ENCODE data around the gene NSF.
"Not testable (repeated sequence)": the region's sequence is repeated elsewhere in the genome, so short reads cannot be mapped to it uniquely, and the experiment has no call there.

NSF gene

DNA sequence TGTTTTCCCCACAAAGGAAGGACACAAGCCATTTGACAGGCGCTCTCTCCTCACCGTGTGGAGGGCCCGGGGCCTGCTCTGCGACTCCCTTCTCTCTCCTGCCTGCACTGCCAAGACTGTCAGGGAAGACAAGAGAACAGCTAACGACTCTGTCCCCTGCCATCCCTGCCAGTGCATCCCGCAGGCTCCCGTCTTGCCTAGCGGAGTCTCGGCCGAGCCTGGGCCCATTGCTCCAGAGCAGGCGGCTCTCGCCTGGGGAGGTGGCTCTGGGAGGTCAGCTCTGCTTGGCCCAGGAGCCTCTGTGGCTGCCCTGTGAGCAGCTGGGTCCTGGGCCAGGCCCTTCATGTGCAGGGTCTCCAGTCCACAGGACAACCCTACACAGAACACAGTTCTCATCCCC is 175.0 kb downstream of the NSF start:
- TF ChIP-seq, protein P1, sequence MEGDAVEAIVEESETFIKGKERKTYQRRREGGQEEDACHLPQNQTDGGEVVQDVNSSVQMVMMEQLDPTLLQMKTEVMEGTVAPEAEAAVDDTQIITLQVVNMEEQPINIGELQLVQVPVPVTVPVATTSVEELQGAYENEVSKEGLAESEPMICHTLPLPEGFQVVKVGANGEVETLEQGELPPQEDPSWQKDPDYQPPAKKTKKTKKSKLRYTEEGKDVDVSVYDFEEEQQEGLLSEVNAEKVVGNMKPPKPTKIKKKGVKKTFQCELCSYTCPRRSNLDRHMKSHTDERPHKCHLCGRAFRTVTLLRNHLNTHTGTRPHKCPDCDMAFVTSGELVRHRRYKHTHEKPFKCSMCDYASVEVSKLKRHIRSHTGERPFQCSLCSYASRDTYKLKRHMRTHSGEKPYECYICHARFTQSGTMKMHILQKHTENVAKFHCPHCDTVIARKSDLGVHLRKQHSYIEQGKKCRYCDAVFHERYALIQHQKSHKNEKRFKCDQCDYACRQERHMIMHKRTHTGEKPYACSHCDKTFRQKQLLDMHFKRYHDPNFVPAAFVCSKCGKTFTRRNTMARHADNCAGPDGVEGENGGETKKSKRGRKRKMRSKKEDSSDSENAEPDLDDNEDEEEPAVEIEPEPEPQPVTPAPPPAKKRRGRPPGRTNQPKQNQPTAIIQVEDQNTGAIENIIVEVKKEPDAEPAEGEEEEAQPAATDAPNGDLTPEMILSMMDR (IDR thresholded peaks at IDR 0.05; ENCODE audit: borderline replicate concordance, control extremely low read depth, extremely low read depth, insufficient read depth, missing control alignments): no peak
- DNase-seq (ENCODE audit: low spot score): no peak
- in situ Hi-C loops (cut with MboI; ENCODE audit: low sequenced_read_pairs, unreplicated experiment): no loop called here

- TF ChIP-seq, protein P1 (IDR thresholded peaks at IDR 0.05; ENCODE audit: borderline replicate concordance, control extremely low read depth, extremely low read depth, insufficient read depth, missing control alignments): no peak
- in situ Hi-C loops (cut with MboI; ENCODE audit: low sequenced_read_pairs, unreplicated experiment): no loop called here
- DNase-seq (ENCODE audit: low spot score): no peak
Measured at GRCh38 chr17:46766493-46767491, 176.3 kb downstream of the NSF start.

GRCh38 chr17:46768540-46768870 is 178.0 kb downstream of the NSF start:
- in situ Hi-C loops (cut with MboI; ENCODE audit: low sequenced_read_pairs, unreplicated experiment): no loop called here
- TF ChIP-seq, protein P1 (IDR thresholded peaks at IDR 0.05; ENCODE audit: borderline replicate concordance, control extremely low read depth, extremely low read depth, insufficient read depth, missing control alignments): no peak
- no peak for DNase-seq (ENCODE audit: low spot score)

GRCh38 chr17:46768896-46769295 is 178.4 kb downstream of the NSF start:
- in situ Hi-C loops (cut with MboI; ENCODE audit: low sequenced_read_pairs, unreplicated experiment); DNase-seq (ENCODE audit: low spot score): not testable (repeated sequence)

DNA sequence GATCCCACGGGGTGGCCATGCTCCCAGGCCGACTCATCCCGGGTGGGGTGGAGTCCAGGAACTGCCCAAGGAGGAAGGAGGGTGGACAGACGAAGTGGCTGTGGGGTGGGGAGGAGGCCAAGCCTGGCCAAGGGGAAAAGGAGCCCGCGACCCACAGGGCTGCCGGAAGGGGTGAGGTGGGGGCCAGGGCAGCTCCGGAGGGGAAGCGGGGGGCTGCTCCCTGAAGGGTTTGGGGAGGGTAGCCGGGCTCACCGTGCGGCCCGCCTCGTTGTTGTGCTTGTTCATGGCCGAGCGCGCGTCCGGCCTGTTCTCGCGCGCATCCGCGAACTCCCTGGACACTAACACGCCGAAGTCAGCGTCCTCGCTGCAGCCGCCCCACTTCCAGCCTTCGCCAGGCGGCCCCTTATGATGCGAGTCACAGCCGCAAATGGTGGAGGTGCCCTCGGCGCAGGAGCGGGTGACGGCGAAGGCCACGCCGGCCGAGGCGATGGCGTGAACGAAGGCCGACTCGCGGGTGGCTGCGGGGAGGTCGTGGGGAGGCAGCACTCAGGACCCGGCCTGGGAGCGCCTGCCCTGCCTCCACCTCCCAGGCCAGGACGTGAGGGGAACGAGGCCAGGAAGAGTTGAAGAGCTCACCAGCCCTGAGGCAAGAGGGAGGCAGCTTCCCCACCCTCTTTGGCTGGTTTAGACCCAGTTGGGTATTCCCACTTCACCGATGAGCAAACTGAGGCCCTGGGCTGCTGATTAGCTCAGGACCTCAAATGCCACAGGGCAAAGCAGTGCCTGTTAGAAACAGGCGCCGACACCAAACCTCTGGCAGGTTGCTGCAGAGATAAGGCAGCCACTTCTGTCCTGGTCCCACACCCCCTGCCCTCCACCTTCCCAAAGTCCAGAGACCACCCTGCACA is 179.3 kb downstream of the NSF start:
- TF ChIP-seq, protein P1 (IDR thresholded peaks at IDR 0.05; ENCODE audit: borderline replicate concordance, control extremely low read depth, extremely low read depth, insufficient read depth, missing control alignments): no peak
- in situ Hi-C loops (cut with MboI; ENCODE audit: low sequenced_read_pairs, unreplicated experiment): no loop called here
- peak; percentile 41 for DNase-seq (ENCODE audit: low spot score)

- DNase-seq (ENCODE audit: low spot score): no peak
- TF ChIP-seq, protein P1 (IDR thresholded peaks at IDR 0.05; ENCODE audit: borderline replicate concordance, control extremely low read depth, extremely low read depth, insufficient read depth, missing control alignments): no peak
- in situ Hi-C loops (cut with MboI; ENCODE audit: low sequenced_read_pairs, unreplicated experiment): no loop called here
Measured at GRCh38 chr17:46770439-46770817, 180.0 kb downstream of the NSF start.

Data from GM13976 (cell line).